T-helper 1 cell (primary cell): Measurements from ENCODE around the gene GTSF1L.

Source experiments
- DNase-seq, 5 donors: peaks; one replicate each; pipeline ENCODE4 v3.0.0-alpha.2; 2012 to 2020

GTSF1L gene

GRCh38 chr20:43744966-43745730 lies 18.3 kb upstream of the GTSF1L start:
- DNase-seq: no peak

GRCh38 chr20:43744151-43744611 lies 17.4 kb upstream of the GTSF1L start:
- DNase-seq: no peak

- DNase-seq: no peak
Observed at GRCh38 chr20:43740642-43741041, 13.8 kb upstream of the GTSF1L start.

- no peak for DNase-seq
Observed at GRCh38 chr20:43739148-43739749, 12.4 kb upstream of the GTSF1L start.

GRCh38 chr20:43737925-43738324 lies 11.1 kb upstream of the GTSF1L start:
- no peak for DNase-seq

- peak in 1 of 5 donors; percentile 73 for DNase-seq
Observed at GRCh38 chr20:43736588-43737158, 9.9 kb upstream of the GTSF1L start.

- no peak for DNase-seq
Observed at GRCh38 chr20:43731927-43732326, 5.1 kb upstream of the GTSF1L start.

GRCh38 chr20:43731469-43731868 lies 4.7 kb upstream of the GTSF1L start:
- no peak for DNase-seq

GRCh38 chr20:43728686-43729255 lies 2.0 kb upstream of the GTSF1L start:
- DNase-seq: peak in 1 of 5 donors; percentile 46

GRCh38 chr20:43727980-43728590 lies 1.3 kb upstream of the GTSF1L start:
- DNase-seq: peak in 2 of 5 donors; percentile 20 to 32

- DNase-seq: no peak
Observed at GRCh38 chr20:43726333-43726732, 469 bp downstream of the GTSF1L start.

- DNase-seq: no peak
Observed at GRCh38 chr20:43725666-43726065, 1.1 kb downstream of the GTSF1L start.

- no peak for DNase-seq
Observed at GRCh38 chr20:43724383-43724782, 2.4 kb downstream of the GTSF1L start.

GRCh38 chr20:43723735-43724134 lies 3.1 kb downstream of the GTSF1L start:
- no peak for DNase-seq

- DNase-seq: no peak
Observed at GRCh38 chr20:43723186-43723585, 3.6 kb downstream of the GTSF1L start.

GRCh38 chr20:43722153-43722505 lies 4.7 kb downstream of the GTSF1L start:
- DNase-seq: peak in 3 of 5 donors; percentile 31 to 53 (median 33)

- no peak for DNase-seq
Observed at GRCh38 chr20:43721429-43722152, 5.2 kb downstream of the GTSF1L start.

- no peak for DNase-seq
Observed at GRCh38 chr20:43721097-43721428, 5.7 kb downstream of the GTSF1L start.

- DNase-seq: no peak
Observed at GRCh38 chr20:43720007-43720406, 6.8 kb downstream of the GTSF1L start.

GRCh38 chr20:43717616-43717995 lies 9.2 kb downstream of the GTSF1L start:
- DNase-seq: no peak

- no peak for DNase-seq
Observed at GRCh38 chr20:43716757-43717615, 9.8 kb downstream of the GTSF1L start.

GRCh38 chr20:43716123-43716522 lies 10.7 kb downstream of the GTSF1L start:
- DNase-seq: no peak
